Measurements from ENCODE around the gene HK3.

Gene HK3

GRCh38 chr5:176881816-176882566 lies 17.2 kb downstream of the HK3 start:
- Mint-ChIP-seq H3K4me3 (no peak overlapping the region), H3K4me1 (peaks cover 0 to 6% of the 10 kb centered on the region in 2 donors), H3K27me3 (peaks cover 14 to 21% of the 10 kb centered on the region in 2 donors), H3K9me3 (no peaks in the 10 kb centered on the region), H3K36me3 (no peaks in the 10 kb centered on the region), H3K27ac (no peak overlapping the region)
- no peak for DNase-seq
- no peak for ATAC-seq (replicated peaks)

DNA sequence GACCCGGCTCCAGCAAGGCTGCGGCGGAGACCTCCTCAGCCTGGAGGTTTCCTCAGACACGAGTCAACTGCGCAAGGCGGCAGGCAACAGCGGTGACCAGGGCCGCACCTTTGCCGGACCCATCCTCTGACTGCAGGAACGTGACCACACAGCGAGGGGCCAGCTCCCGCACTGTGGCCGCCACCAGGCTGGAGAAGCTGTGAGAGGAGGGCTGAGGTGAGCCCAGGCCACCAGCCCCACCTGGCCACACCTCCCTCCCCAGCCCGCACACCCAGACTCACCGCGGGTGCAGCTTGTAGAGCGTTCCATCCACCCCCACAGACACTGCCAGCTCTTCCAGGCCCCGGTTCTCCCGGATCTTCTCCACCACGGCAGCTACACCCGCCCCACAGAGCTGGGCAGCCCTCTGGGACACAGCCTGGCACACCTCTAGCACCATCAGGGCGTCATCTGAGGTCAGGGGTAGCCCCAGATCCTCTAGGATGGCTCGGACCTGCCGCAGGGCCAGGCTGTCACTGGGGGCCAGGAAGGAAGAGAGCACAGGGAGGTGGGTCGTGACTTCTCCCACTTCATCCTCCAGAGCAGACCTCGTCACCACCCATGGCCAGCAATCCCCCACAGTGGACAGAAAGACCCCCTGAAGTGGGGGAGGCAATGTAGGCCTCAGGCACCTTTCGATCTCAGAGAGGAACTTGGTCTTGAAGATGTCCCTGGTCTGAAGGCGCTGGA lies 18.0 kb downstream of the HK3 start:
- Mint-ChIP-seq H3K36me3 (no peaks in the 10 kb centered on the region), H3K4me1 (peaks cover 0 to 10% of the 10 kb centered on the region in 2 donors), H3K27me3 (peaks cover 22 to 29% of the 10 kb centered on the region in 2 donors), H3K4me3 (no peak overlapping the region), H3K9me3 (no peaks in the 10 kb centered on the region), H3K27ac (no peak overlapping the region)
- ATAC-seq (replicated peaks) = no peak
- DNase-seq = no peak

DNA sequence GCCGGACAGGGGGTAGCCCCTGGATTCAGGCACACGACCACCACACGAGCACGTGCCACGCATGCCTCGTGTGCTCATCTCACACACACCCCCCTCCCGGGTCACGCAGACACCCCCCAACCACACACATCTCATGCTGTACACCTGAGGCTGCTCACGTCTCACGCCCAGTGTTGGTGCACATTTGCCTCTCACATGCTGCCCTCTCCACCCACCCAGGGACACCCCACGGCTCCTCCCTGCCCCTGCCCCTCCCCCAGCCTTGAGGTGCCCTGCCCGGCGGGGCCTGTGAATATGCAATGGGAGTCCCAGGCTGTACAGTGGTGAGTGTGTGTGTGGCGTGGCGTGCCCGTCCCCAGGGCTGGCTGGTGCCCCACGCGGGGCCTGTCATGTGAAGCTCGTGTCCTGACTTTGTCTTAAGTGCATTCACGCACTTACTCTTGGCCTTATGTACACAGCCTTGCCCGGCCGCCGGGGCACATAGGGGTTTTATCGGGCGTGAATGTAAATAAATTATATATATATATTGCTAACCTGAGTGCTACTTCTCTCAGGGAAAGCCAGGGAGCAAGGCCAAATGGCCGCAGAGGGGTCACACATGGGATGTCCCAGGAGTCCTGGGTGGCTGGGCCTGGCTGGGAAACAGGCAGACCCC lies 18.7 kb downstream of the HK3 start:
- no peaks in the 10 kb centered on the region for H3K9me3 Mint-ChIP-seq
- peaks cover 0 to 13% of the 10 kb centered on the region in 2 donors for H3K4me1 Mint-ChIP-seq
- H3K27ac Mint-ChIP-seq = no peak overlapping the region
- H3K27me3 Mint-ChIP-seq = peaks cover 29 to 36% of the 10 kb centered on the region in 2 donors
- no peak for ATAC-seq (replicated peaks)
- H3K36me3 Mint-ChIP-seq = no peaks in the 10 kb centered on the region
- DNase-seq = no peak
- H3K4me3 Mint-ChIP-seq = no peak overlapping the region

GRCh38 chr5:176879663-176880361 lies 19.3 kb downstream of the HK3 start:
- Mint-ChIP-seq H3K27me3 (peaks cover 36 to 42% of the 10 kb centered on the region in 2 donors), H3K36me3 (no peaks in the 10 kb centered on the region), H3K9me3 (no peaks in the 10 kb centered on the region), H3K27ac (no peak overlapping the region), H3K4me3 (no peak overlapping the region), H3K4me1 (peaks cover 0 to 10% of the 10 kb centered on the region in 2 donors)
- no peak for DNase-seq
- ATAC-seq (replicated peaks) = no peak

DNA sequence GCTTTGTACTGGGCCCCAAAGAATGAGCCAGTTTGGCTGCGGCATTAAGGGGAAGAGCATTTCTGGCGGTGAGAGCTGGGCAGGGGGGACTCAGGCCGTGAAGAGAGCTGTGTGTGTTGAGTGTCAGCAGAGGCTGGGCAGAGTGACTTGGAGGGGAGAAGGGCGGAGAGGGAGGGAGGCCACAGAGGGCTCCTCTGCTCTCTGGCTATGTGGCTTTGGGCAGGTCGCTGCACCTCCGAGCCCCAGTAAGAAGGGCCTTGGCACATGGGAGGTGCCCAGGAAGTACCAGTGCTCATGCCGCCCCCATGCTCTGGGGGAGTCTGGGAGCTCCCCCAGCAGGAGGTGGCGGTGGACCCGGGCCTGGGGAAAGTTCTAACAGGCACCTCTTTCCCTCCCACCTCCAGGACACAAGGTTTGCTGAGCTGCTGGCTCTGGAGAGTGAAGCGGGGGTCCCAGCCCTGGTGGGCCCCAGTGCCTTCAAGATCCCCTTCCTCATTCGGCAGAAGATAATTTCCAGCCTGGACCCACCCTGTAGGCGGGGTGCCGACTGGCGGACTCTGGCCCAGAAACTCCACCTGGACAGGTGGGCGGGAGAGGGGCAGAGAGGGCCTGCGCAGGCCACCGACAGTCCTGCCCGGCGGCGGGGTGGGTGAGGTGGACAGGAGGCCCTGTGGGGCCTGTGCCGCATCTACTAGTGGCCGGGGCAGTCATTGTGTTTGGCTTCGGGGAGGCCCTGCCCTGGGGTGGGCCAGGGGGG lies 20.1 kb downstream of the HK3 start:
- ATAC-seq (replicated peaks) (no peak), DNase-seq (no peak)
- H3K9me3 Mint-ChIP-seq = no peaks in the 10 kb centered on the region
- no peaks in the 10 kb centered on the region for H3K36me3 Mint-ChIP-seq
- H3K27ac Mint-ChIP-seq = no peak overlapping the region
- peaks cover 0 to 6% of the 10 kb centered on the region in 2 donors for H3K4me1 Mint-ChIP-seq
- no peak overlapping the region for H3K4me3 Mint-ChIP-seq
- peaks cover 40 to 50% of the 10 kb centered on the region in 2 donors for H3K27me3 Mint-ChIP-seq

GRCh38 chr5:176878463-176878862 lies 20.7 kb downstream of the HK3 start:
- Mint-ChIP-seq H3K4me3 (no peak overlapping the region), H3K27ac (no peak overlapping the region), H3K4me1 (peaks cover 0 to 6% of the 10 kb centered on the region in 2 donors), H3K9me3 (peaks cover 0 to 2% of the 10 kb centered on the region in 2 donors), H3K27me3 (peaks cover 40 to 55% of the 10 kb centered on the region in 2 donors), H3K36me3 (peaks cover 0 to 3% of the 10 kb centered on the region in 2 donors)
- ATAC-seq (replicated peaks) (no peak), DNase-seq (no peak)

- Mint-ChIP-seq H3K9me3 (peaks cover 5 to 6% of the 10 kb centered on the region in 2 donors), H3K36me3 (peaks cover 3 to 5% of the 10 kb centered on the region in 2 donors), H3K4me1 (peaks cover 0 to 9% of the 10 kb centered on the region in 2 donors), H3K27ac (no peak overlapping the region), H3K4me3 (no peak overlapping the region), H3K27me3 (peaks cover 38 to 51% of the 10 kb centered on the region in 2 donors)
- DNase-seq (no peak), ATAC-seq (replicated peaks) (no peak)
Observed at GRCh38 chr5:176877793-176878331, 21.3 kb downstream of the HK3 start.

DNA sequence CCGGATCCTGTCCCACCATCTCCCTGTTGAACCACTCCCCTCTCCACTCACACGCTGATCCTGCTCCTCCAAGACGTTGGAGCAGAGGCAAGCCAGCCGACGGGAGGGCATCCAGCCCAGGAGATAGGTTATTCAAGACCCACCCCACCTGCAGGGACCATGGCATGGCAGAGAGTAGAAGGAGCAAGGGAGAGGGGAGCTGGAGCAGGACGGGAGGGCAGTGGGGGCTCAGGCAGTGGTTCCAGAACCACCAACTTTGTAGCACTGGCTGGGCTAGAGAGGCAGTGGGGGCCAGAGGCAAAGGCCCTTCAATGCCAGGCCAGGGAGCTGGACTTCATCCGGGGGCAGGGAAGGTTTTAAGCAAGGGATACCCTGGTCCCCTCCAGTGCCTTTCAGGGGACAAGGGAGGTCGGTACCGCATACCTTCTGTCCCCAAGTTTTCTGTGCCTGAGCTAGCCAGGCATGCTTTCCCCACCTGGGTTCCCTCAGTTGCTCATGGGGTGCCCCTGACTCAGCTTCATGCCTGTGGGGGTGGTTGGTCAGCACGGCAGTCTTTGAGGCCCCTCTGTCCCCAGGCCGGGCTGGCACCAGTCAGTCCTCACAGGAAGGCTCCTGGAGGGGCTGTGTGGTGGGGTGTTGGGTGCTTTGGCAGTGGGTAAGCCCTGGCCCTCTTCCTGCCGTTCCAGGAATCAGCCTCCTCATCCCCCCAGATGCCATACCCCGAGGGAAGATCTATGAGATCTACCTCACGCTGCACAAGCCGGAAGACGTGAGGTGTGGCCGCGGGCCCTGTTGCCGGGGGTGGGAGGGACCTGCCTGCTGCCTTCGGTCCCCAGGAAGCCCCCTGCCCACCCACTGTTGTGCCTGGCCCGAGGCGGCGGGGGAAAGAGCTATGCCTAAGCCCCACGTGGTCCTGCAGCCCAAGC lies 22.4 kb downstream of the HK3 start:
- Mint-ChIP-seq H3K4me1 (peaks cover 0 to 9% of the 10 kb centered on the region in 2 donors), H3K9me3 (peaks cover 6% of the 10 kb centered on the region in 2 donors), H3K27me3 (peaks cover 37 to 50% of the 10 kb centered on the region in 2 donors), H3K4me3 (no peak overlapping the region), H3K36me3 (peaks cover 3 to 6% of the 10 kb centered on the region in 2 donors), H3K27ac (no peak overlapping the region)
- no peak for DNase-seq
- ATAC-seq (replicated peaks) = no peak

- ATAC-seq (replicated peaks) (no peak), DNase-seq (no peak)
- no peak overlapping the region for H3K4me3 Mint-ChIP-seq
Observed at GRCh38 chr5:176875783-176876505, 23.2 kb downstream of the HK3 start.

DNA sequence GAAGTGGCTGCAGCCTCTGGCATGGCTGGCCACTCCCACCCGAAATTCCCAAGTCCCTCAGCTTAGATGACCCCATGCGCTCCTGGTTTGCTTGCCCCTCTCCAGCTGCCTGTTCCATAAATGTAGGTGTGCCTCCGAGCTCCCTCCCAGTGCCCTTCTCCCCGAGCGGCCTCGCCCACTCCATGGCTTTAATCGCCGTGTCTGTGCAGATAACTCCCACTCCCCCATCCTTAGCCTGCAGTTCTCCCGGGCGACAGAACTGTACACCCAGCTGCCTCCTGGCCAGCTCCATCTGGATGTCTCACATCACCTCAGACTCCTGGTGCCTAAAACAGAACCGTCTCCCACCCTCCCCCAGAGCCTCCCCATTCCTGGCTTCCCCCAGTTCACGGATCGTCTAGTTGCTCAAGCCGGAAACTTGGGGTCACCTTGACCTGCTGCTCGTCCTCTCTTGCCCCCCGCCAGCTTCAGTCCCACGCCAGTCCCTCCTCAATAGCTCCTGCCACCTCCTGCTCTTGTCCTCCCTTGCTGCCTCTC lies 24.1 kb downstream of the HK3 start:
- Mint-ChIP-seq H3K27ac (no peak overlapping the region), H3K9me3 (peaks cover 6 to 8% of the 10 kb centered on the region in 2 donors), H3K36me3 (peaks cover 3 to 6% of the 10 kb centered on the region in 2 donors), H3K4me1 (peaks cover 0 to 15% of the 10 kb centered on the region in 2 donors), H3K4me3 (peak overlapping the region in 1 of 2 donors; percentile 8), H3K27me3 (peaks cover 37 to 50% of the 10 kb centered on the region in 2 donors)
- DNase-seq (no peak), ATAC-seq (replicated peaks) (no peak)

More at GRCh38 chr5:176875783-176876505, 23.2 kb downstream of the HK3 start:
- Mint-ChIP-seq H3K27ac (no peak overlapping the region), H3K4me1 (peaks cover 0 to 9% of the 10 kb centered on the region in 2 donors), H3K9me3 (peaks cover 6% of the 10 kb centered on the region in 2 donors), H3K27me3 (peaks cover 37 to 50% of the 10 kb centered on the region in 2 donors), H3K36me3 (peaks cover 3 to 6% of the 10 kb centered on the region in 2 donors)

DNA sequence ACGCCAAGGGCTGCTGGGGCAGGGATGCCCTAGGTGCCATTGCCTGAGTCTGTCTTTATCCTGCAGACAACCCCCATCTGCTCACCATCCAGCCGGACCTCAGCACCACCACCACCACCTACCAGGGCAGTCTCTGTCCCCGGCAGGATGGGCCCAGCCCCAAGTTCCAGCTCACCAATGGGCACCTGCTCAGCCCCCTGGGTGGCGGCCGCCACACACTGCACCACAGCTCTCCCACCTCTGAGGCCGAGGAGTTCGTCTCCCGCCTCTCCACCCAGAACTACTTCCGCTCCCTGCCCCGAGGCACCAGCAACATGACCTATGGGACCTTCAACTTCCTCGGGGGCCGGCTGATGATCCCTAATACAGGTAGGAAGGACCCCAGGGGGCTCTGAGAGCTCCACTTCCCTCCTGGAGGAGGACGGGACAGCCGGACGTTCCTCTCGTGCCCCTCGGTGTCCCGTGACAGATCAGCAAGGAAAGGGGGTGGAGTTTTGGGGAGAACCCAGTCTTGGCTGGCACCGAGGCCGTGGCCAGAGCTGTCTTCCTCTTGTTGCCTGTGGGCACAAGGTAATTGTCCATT lies 24.9 kb downstream of the HK3 start:
- Mint-ChIP-seq H3K27me3 (peaks cover 37 to 50% of the 10 kb centered on the region in 2 donors), H3K36me3 (peaks cover 3 to 6% of the 10 kb centered on the region in 2 donors), H3K4me3 (peak overlapping the region in 1 of 2 donors; percentile 7), H3K27ac (peak overlapping the region; percentile 77), H3K4me1 (peaks cover 0 to 15% of the 10 kb centered on the region in 2 donors), H3K9me3 (peaks cover 6 to 8% of the 10 kb centered on the region in 2 donors)
- DNase-seq (no peak), ATAC-seq (replicated peaks) (no peak)
